A549 (cell line): ENCODE results near the gene ARHGDIB. TPM values are rescaled to one million over a fixed set of nuclear protein-coding genes. Genes with fewer than 3 reads are reported as not detected.

Source experiments
- ATAC-seq, 2 experiments: fragments of 200-7000 bp in 1 of 2; fragments of >200 bp in 1 of 2; cut with Nextera tagmentation in 1 of 2; cut with Tn5 transposase in 1 of 2; 3 replicates each; pipeline versions ENCODE4 v1.8.0 to v1.9.1; 2018 to 2020; ENCODE audit warnings: mild to moderate bottlenecking in 1 of 2, moderate library complexity in 1 of 2
- CTCF ChIA-PET: fragments of 300-600 bp; sonication (Branson Sonifier 250); formaldehyde crosslinking; extraction: SDS; loops from one replicate; lab custom pipeline; 2021; ENCODE audit warnings: antibody characterized with exemption, inconsistent platforms; lab: Yijun Ruan, JAX
- POLR2A ChIA-PET: fragments of 350-600 bp; formaldehyde crosslinking; extraction: SDS; loops from one replicate; lab custom pipeline; 2021; ENCODE audit warnings: antibody characterized with exemption, inconsistent platforms; lab: Yijun Ruan, JAX
- DNase-seq, 2 experiments: peaks; one replicate each; pipeline versions ENCODE4 v3.0.0 to v3.0.0-alpha.2; 2011 to 2016; ENCODE audit warnings: low read depth in 1 of 2, low spot score in 1 of 2
- FAIRE-seq: peaks from 2 replicates; lab custom pipeline; 2011; peaks lifted over from hg19 to GRCh38; lab: Jason Lieb, UNC
- H3K27ac ChIP-seq, 2 experiments: fragments of >200 bp; sonication (Bioruptor Twin); formaldehyde crosslinking; 3 replicates each; pipeline ENCODE4 v1.5.1; 2016 to 2017
- H3K4me1 ChIP-seq: fragments of >200 bp; sonication (Bioruptor Twin); formaldehyde crosslinking; 3 replicates; pipeline ENCODE4 v1.6.1; 2016
- H3K4me2 ChIP-seq: fragments of >200 bp; sonication (Bioruptor Twin); formaldehyde crosslinking; 3 replicates; pipeline ENCODE4 v1.6.1; 2016
- H3K4me3 ChIP-seq: fragments of >200 bp; sonication (Bioruptor Twin); formaldehyde crosslinking; 3 replicates; pipeline ENCODE4 v1.5.1; 2016
- H3K9me3 ChIP-seq: fragments of >200 bp; sonication (Bioruptor Twin); formaldehyde crosslinking; 3 replicates; pipeline ENCODE4 v1.6.1; 2016
- CBX2 ChIP-seq: fragments of 200-600 bp; sonication (generic); IDR thresholded peaks from 2 replicates; pipeline ENCODE4 v1.6.1; 2016; ENCODE audit warnings: low read depth, mild to moderate bottlenecking, borderline replicate concordance
- CEBPB ChIP-seq, 2 experiments: fragments of >200 bp in 1 of 2; sonication (Bioruptor Twin) in 1 of 2; formaldehyde crosslinking in 1 of 2; IDR thresholded peaks; 2 replicates each; pipeline ENCODE4 v1.6.1; 2012 to 2016
- CHD2 ChIP-seq: fragments of 150-350 bp; IDR thresholded peaks from 2 replicates; pipeline ENCODE4 v1.6.1; 2014; ENCODE audit warnings: low read length; ENCODE audit not compliant: partially characterized antibody
- EHF ChIP-seq: fragments of 250-450 bp; sonication (Bioruptor Pico); IDR thresholded peaks from 2 replicates; pipeline ENCODE4 v1.5.0; 2020; ENCODE audit warnings: mild to moderate bottlenecking
- EHMT2 ChIP-seq: fragments of 200-600 bp; sonication (generic); IDR thresholded peaks from 2 replicates; pipeline ENCODE4 v1.6.1; 2016; ENCODE audit warnings: antibody characterized with exemption, low read depth, mild to moderate bottlenecking, moderate library complexity
- EP300 ChIP-seq, 2 experiments: fragments of >200 bp; sonication (Bioruptor Twin); formaldehyde crosslinking; IDR thresholded peaks; 2 replicates in 1 of 2; 3 replicates in 1 of 2; pipeline ENCODE4 v1.6.1; 2016 to 2017
- FOSL2 ChIP-seq, 2 experiments: fragments of 450-650 bp in 1 of 2; fragments of >200 bp in 1 of 2; sonication (Bioruptor Twin) in 1 of 2; formaldehyde crosslinking; IDR thresholded peaks; 2 replicates each; pipeline versions ENCODE4 v1.5.0 to v1.6.1; 2016 to 2020; ENCODE audit warnings: mild to moderate bottlenecking in 1 of 2, moderate library complexity in 1 of 2
- GATA3 ChIP-seq: IDR thresholded peaks from 2 replicates; pipeline ENCODE4 v1.6.1; 2012; ENCODE audit warnings: borderline replicate concordance
- HEYL ChIP-seq: fragments of 250-450 bp; sonication (Bioruptor Pico); IDR thresholded peaks from 2 replicates; pipeline ENCODE4 v1.8.0; 2021; ENCODE audit warnings: mild to moderate bottlenecking, moderate library complexity
- HOXB13 ChIP-seq: fragments of 250-450 bp; sonication (Bioruptor Pico); IDR thresholded peaks from 2 replicates; pipeline ENCODE4 v1.5.0; 2020; ENCODE audit warnings: low read depth, mild to moderate bottlenecking, moderate library complexity
- JUN ChIP-seq, 2 experiments: fragments of >200 bp; sonication (Bioruptor Twin); formaldehyde crosslinking; IDR thresholded peaks; 2 replicates in 1 of 2; 3 replicates in 1 of 2; pipeline ENCODE4 v1.6.1; 2016 to 2017
- JUNB ChIP-seq: fragments of >200 bp; sonication (Bioruptor Twin); formaldehyde crosslinking; IDR thresholded peaks from 2 replicates; pipeline ENCODE4 v1.6.1; 2016
- MAZ ChIP-seq: fragments of 150-350 bp; IDR thresholded peaks from 2 replicates; pipeline ENCODE4 v1.6.1; 2014; ENCODE audit warnings: antibody characterized with exemption, low read depth, low read length, borderline replicate concordance
- MYC ChIP-seq: IDR thresholded peaks from 2 replicates; pipeline ENCODE4 v1.6.1; 2012; ENCODE audit warnings: mild to moderate bottlenecking, inconsistent platforms, low read length, improper control_type of control experiment, borderline replicate concordance
- NPAS2 ChIP-seq: fragments of 250-450 bp; sonication (Bioruptor Pico); IDR thresholded peaks from 2 replicates; pipeline ENCODE4 v1.8.0; 2022; ENCODE audit warnings: mild to moderate bottlenecking, moderate library complexity, borderline replicate concordance
- POLR2AphosphoS2 ChIP-seq: conservative IDR thresholded peaks from 2 replicates; pipeline ENCODE4 v1.6.1; 2012; ENCODE audit warnings: low read length, improper control_type of control experiment, inconsistent platforms
- RCOR1 ChIP-seq: fragments of 150-350 bp; IDR thresholded peaks from 2 replicates; pipeline ENCODE4 v1.6.1; 2014; ENCODE audit warnings: antibody characterized with exemption, low read length, low read depth
- RNF2 ChIP-seq: fragments of 200-600 bp; sonication (generic); IDR thresholded peaks from 2 replicates; pipeline ENCODE4 v1.6.1; 2016; ENCODE audit warnings: low read depth, mild to moderate bottlenecking, antibody characterized with exemption, moderate library complexity, borderline replicate concordance
- ZNF302 ChIP-seq: fragments of 250-450 bp; sonication (Bioruptor Pico); IDR thresholded peaks from 2 replicates; pipeline ENCODE4 v1.9.0; 2021; ENCODE audit warnings: inconsistent platforms, mild to moderate bottlenecking, moderate library complexity
- ZSCAN20 ChIP-seq: fragments of 250-450 bp; sonication (Bioruptor Pico); IDR thresholded peaks from 2 replicates; pipeline ENCODE4 v1.8.0; 2022; ENCODE audit warnings: mild to moderate bottlenecking, moderate library complexity
- WGBS: methylation state at CpG from one replicate; pipeline ENCODE4 v1.1.6; 2017; ENCODE audit errors: missing lambda C conversion rate; 5-methylcytosine and 5-hydroxymethylcytosine counted together
- polyA plus RNA-seq, 4 experiments: library from polyadenylated mRNA; depleted of rRNA in 3 of 4; stranded (reverse); fragments of >200 nt; fragmentation: RNase III in 1 of 4; extraction: RNeasy Plus Mini Kit Qiagen cat#74134 plus additional on column Dnase treatment in 1 of 4; gene quantifications; 2 replicates in 3 of 4; 3 replicates in 1 of 4; pipeline ENCODE4 v1.2.3, GENCODE V29; 2011 to 2017
- TF ChIP-seq, protein P1 (sequence below): IDR thresholded peaks from 2 replicates; pipeline ENCODE4 v1.6.1; 2012
- TF ChIP-seq, protein P2 (sequence below): IDR thresholded peaks from 2 replicates; pipeline ENCODE4 v1.6.1; 2012
- TF ChIP-seq, protein P3 (sequence below): fragments of 200-600 bp; sonication (generic); IDR thresholded peaks from 2 replicates; pipeline ENCODE4 v1.6.1; 2016; ENCODE audit warnings: antibody characterized with exemption, mild to moderate bottlenecking, moderate library complexity

ARHGDIB gene
- polyA plus RNA-seq, 2 of the 4 experiments (the other 2 are of a cell fraction), result 0.84 to 3.5 TPM

DNA sequence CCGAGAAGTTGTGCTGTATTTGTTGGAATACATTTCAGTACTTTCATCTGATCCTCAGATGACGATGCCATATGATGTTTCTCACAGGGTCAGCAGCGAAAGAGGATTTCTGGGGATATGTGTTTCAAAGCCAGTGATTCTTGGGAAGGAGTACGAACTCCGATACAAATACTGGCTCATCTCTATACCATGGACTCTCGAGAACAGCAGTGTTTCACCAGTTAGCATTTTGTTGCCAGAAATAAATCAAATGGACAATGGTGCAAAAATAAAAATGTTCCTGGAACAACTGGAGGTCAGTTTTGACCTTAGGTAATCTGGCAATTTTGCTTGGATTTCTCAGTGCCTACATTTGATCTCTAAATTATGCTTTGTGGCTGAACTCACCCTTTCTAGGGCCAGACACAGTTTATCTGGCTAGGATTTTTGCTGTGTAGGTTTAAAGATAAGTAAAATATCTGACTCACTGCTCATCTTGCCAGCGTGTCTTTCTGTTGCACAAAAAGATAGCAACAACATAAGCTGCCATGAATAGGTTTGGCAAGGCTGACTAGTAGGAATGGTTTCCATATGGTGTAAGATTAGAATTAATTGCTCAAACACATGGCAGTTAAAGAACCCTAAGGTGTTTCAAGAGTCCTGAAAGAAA lies 64.8 kb downstream of the ARHGDIB start:
- FAIRE-seq (no peak), ATAC-seq (no peak), DNase-seq (no peak)
- H3K4me3 ChIP-seq, result no peak overlapping the region
- ChIA-PET CTCF (no interaction called here), POLR2A (no interaction called here)
- no peak overlapping the region for H3K27ac ChIP-seq
- TF ChIP-seq, protein P1, sequence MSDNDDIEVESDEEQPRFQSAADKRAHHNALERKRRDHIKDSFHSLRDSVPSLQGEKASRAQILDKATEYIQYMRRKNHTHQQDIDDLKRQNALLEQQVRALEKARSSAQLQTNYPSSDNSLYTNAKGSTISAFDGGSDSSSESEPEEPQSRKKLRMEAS, result no peak
- TF ChIP-seq EHF (CRISPR knock-in tag) (no peak), JUN (IDR thresholded peaks at IDR 0.05) (no peak), ZNF302 (CRISPR knock-in tag) (no peak), GATA3 (no peak), FOSL2 (IDR thresholded peaks at IDR 0.05) (no peak), FOSL2 (CRISPR knock-in tag; IDR thresholded peaks at IDR 0.05) (no peak), EP300 (IDR thresholded peaks at IDR 0.05) (no peak), CBX2 (no peak), NPAS2 (no peak)
- TF ChIP-seq, protein P2, sequence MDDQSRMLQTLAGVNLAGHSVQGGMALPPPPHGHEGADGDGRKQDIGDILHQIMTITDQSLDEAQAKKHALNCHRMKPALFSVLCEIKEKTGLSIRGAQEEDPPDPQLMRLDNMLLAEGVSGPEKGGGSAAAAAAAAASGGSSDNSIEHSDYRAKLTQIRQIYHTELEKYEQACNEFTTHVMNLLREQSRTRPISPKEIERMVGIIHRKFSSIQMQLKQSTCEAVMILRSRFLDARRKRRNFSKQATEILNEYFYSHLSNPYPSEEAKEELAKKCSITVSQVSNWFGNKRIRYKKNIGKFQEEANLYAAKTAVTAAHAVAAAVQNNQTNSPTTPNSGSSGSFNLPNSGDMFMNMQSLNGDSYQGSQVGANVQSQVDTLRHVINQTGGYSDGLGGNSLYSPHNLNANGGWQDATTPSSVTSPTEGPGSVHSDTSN, result no peak
- TF ChIP-seq, protein P3, sequence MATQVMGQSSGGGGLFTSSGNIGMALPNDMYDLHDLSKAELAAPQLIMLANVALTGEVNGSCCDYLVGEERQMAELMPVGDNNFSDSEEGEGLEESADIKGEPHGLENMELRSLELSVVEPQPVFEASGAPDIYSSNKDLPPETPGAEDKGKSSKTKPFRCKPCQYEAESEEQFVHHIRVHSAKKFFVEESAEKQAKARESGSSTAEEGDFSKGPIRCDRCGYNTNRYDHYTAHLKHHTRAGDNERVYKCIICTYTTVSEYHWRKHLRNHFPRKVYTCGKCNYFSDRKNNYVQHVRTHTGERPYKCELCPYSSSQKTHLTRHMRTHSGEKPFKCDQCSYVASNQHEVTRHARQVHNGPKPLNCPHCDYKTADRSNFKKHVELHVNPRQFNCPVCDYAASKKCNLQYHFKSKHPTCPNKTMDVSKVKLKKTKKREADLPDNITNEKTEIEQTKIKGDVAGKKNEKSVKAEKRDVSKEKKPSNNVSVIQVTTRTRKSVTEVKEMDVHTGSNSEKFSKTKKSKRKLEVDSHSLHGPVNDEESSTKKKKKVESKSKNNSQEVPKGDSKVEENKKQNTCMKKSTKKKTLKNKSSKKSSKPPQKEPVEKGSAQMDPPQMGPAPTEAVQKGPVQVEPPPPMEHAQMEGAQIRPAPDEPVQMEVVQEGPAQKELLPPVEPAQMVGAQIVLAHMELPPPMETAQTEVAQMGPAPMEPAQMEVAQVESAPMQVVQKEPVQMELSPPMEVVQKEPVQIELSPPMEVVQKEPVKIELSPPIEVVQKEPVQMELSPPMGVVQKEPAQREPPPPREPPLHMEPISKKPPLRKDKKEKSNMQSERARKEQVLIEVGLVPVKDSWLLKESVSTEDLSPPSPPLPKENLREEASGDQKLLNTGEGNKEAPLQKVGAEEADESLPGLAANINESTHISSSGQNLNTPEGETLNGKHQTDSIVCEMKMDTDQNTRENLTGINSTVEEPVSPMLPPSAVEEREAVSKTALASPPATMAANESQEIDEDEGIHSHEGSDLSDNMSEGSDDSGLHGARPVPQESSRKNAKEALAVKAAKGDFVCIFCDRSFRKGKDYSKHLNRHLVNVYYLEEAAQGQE, result no peak
- no peaks in the 10 kb centered on the region for H3K4me1 ChIP-seq
- no peak overlapping the region for H3K4me2 ChIP-seq
- no peaks in the 10 kb centered on the region for H3K9me3 ChIP-seq
- 77% methylated on average over 7 of the region's 7 CpGs for WGBS

DNA sequence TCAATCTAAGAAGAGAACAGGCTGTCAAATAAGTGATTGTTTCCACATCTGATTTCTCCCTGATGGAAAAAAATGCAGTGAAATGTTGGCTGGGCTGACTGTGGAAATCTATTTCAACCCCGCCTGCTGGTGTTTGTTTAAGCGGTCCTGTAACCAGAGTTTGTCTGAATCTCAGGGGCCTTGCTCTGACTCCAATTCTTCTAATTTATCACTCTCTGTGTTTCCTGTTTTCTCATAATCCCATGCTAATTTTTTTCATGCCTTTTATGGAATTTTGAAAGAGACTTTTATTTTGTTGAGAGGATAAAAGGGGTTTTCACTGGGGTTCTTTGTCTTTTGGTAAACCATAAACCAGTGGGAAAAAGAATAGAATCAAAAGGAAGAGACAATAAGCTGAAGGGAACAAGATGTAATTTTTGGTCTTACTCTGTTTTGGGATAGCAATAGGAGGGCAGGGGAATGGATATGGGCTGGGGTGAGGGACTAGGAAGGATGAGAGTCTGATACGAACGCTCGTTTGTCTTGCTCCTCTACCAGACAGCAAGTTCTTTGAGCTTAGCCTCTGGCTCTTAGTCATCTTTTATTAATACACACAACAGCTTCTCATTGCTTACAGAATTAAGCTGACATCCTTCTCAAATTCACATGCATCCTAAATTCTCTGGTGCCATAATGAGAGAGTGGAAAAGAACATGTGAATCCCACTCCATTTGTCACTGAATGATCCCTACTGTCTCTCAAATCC lies 67.7 kb downstream of the ARHGDIB start:
- H3K4me1 ChIP-seq, result no peaks in the 10 kb centered on the region
- POLR2A ChIA-PET, result no interaction called here
- CTCF ChIA-PET, result interaction anchor here (1.1 to 1.5 kb wide), 3 partner anchors 9 to 86 kb away, joined by 3 to 6 read pairs (median 3); no protein-coding TSS in a partner anchor
- H3K9me3 ChIP-seq, result no peaks in the 10 kb centered on the region
- WGBS, result 67% methylated on average over 5 of the region's 5 CpGs
- no peak for ATAC-seq
- TF ChIP-seq EHF (CRISPR knock-in tag), result no peak
- TF ChIP-seq JUNB, result no peak
- TF ChIP-seq HOXB13 (CRISPR knock-in tag), result no peak
- TF ChIP-seq HEYL (CRISPR knock-in tag), result no peak
- TF ChIP-seq CBX2, result no peak
- no peak for TF ChIP-seq CEBPB (IDR thresholded peaks at IDR 0.05)
- TF ChIP-seq ZSCAN20 (CRISPR knock-in tag), result no peak
- no peak for TF ChIP-seq RCOR1
- no peak for TF ChIP-seq CHD2
- no peak for TF ChIP-seq POLR2AphosphoS2
- TF ChIP-seq EHMT2, result no peak
- no peak for TF ChIP-seq RNF2
- no peak for TF ChIP-seq MAZ
- no peak for TF ChIP-seq MYC
- no peak for FAIRE-seq
- no peak overlapping the region for H3K4me3 ChIP-seq
- H3K27ac ChIP-seq, result no peak overlapping the region
- H3K4me2 ChIP-seq, result no peak overlapping the region
- no peak for DNase-seq
